Progenitor cell of endocrine pancreas (in vitro differentiated cells): ENCODE results near the gene UVRAG. TPM values are rescaled to one million over a fixed set of nuclear protein-coding genes. Genes with fewer than 3 reads are reported as not detected.

Experiments used
- DNase-seq: peaks from one replicate; pipeline ENCODE4 v3.0.0; 2021; ENCODE audit warnings: low spot score; ENCODE audit not compliant: unreplicated experiment
- H3K27ac Mint-ChIP-seq: 2 replicates; pipeline ENCODE4 v1.8.0; 2021; ENCODE audit warnings: mild to moderate bottlenecking, moderate library complexity, mixed read lengths
- H3K27me3 Mint-ChIP-seq: 2 replicates; pipeline ENCODE4 v1.8.0; 2021; ENCODE audit warnings: mixed read lengths
- H3K36me3 Mint-ChIP-seq: 2 replicates; pipeline ENCODE4 v1.8.0; 2022; ENCODE audit warnings: mixed read lengths; ENCODE audit not compliant: insufficient read depth
- H3K4me1 Mint-ChIP-seq: 2 replicates; pipeline ENCODE4 v1.8.0; 2021; ENCODE audit warnings: low read depth, mixed read lengths
- H3K4me3 Mint-ChIP-seq: 2 replicates; pipeline ENCODE4 v1.8.0; 2021; ENCODE audit warnings: low read depth, mild to moderate bottlenecking, moderate library complexity, mixed read lengths
- H3K9me3 Mint-ChIP-seq: 2 replicates; pipeline ENCODE4 v1.8.0; 2021; ENCODE audit warnings: low read depth, mixed read lengths
- total RNA-seq: library from RNA; stranded (reverse); gene quantifications from 2 replicates; pipeline ENCODE4 v1.2.1, GENCODE V29; 2021
- TF ChIP-seq, protein P1 (sequence below): fragments of 200-600 bp; sonication (generic); IDR thresholded peaks from one replicate; pipeline ENCODE4 v1.5.0; 2021; ENCODE audit warnings: antibody characterized with exemption, mild to moderate bottlenecking; ENCODE audit not compliant: unreplicated experiment

UVRAG gene
- total RNA-seq, 1 donor from 2014 or later = 25.7 TPM

DNA sequence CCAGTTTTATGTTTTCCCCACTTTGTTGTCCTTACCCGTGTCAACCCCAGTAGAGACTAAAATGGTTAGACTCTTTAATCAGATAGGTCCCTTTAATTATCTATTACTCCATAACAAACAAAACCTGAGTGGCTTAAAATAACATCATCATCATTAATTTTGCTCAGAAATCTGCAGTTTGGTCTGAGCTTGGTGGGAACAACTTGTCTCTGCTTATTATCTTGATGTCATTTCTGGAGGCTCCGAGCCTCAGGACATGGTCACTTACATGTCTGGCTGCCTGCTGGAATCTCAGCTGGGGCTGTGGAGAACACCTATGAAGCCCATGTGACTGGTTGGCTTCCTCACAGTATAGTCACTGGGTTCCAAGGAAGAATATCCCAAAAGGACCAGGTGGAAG lies 26.7 kb downstream of the UVRAG start:
- TF ChIP-seq, protein P1, sequence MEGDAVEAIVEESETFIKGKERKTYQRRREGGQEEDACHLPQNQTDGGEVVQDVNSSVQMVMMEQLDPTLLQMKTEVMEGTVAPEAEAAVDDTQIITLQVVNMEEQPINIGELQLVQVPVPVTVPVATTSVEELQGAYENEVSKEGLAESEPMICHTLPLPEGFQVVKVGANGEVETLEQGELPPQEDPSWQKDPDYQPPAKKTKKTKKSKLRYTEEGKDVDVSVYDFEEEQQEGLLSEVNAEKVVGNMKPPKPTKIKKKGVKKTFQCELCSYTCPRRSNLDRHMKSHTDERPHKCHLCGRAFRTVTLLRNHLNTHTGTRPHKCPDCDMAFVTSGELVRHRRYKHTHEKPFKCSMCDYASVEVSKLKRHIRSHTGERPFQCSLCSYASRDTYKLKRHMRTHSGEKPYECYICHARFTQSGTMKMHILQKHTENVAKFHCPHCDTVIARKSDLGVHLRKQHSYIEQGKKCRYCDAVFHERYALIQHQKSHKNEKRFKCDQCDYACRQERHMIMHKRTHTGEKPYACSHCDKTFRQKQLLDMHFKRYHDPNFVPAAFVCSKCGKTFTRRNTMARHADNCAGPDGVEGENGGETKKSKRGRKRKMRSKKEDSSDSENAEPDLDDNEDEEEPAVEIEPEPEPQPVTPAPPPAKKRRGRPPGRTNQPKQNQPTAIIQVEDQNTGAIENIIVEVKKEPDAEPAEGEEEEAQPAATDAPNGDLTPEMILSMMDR = no peak

DNA sequence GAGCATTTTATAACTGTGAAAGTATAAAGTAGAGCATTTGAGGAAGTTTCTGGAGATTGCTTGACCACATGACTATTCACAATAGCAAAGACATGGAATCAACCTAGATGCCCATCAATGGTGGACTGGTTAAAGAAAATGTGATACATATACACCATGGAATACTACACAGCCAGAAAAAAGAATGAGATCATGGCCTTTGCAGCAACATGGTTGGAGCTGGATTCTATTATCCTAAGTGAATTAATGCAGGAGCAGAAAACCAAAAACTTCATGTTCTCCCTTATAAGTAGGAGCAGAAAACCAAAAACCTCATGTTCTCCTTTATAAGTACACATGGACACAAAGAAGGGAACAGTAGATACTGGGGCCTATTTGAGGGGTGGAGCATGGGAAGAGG lies 30.3 kb downstream of the UVRAG start:
- DNase-seq = no peak
- peaks cover 10% of the 10 kb centered on the region for H3K4me1 Mint-ChIP-seq
- no peaks in the 10 kb centered on the region for H3K9me3 Mint-ChIP-seq
- no peak overlapping the region for H3K4me3 Mint-ChIP-seq
- peaks cover 1% of the 10 kb centered on the region for H3K36me3 Mint-ChIP-seq
- no peaks in the 10 kb centered on the region for H3K27me3 Mint-ChIP-seq
- TF ChIP-seq, protein P1 = no peak
- no peak overlapping the region for H3K27ac Mint-ChIP-seq

More for the DNA sequence above, 26.7 kb downstream of the UVRAG start:
- no peak overlapping the region for H3K27ac Mint-ChIP-seq
- no peaks in the 10 kb centered on the region for H3K27me3 Mint-ChIP-seq
- no peak overlapping the region for H3K4me3 Mint-ChIP-seq
- no peaks in the 10 kb centered on the region for H3K9me3 Mint-ChIP-seq
- H3K36me3 Mint-ChIP-seq = peaks cover 1% of the 10 kb centered on the region
- H3K4me1 Mint-ChIP-seq = peaks cover 21% of the 10 kb centered on the region
- no peak for DNase-seq

DNA sequence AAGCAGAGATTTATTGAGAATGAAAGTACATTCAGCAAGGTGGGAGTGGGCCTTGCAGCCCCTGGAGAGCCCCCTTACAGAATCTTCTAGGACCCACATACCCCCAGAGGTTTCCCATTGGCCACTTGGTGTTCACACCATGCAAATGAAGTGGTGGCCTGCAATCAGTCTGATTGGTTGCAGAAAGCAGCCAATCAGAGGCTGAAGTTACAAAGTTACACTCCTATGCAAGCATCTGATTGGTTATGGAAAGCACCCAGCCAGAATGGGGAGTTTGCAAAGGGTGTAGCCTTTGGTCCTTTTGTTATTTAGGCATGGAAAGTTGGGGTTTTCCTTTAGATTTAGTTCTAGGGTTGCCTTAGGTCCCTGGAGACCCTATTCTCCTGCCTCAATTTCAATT lies 34.9 kb downstream of the UVRAG start:
- Mint-ChIP-seq H3K27ac (no peak overlapping the region), H3K9me3 (no peaks in the 10 kb centered on the region), H3K4me1 (no peaks in the 10 kb centered on the region), H3K36me3 (peaks cover 5% of the 10 kb centered on the region), H3K4me3 (no peak overlapping the region), H3K27me3 (no peaks in the 10 kb centered on the region)
- TF ChIP-seq, protein P1 = no peak
- DNase-seq = no peak

DNA sequence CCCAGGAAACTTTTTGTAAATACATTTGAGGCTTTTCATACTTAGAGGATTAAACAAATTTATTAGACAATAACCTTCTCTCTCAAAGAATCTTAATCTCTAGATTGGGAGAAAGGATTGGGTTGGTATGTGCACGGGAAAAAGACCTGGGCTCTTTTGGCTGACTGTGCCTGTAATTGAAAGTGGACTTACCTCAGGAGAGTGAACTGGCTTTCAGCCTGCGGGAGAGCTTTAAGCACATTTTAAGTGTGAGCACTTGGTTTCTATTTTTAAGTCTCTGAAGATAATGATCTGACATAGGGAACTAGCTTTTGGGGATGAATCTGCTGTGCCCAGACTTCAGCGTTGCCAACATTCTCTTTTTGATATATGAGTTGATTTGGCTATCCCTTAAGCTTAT lies 35.8 kb downstream of the UVRAG start:
- TF ChIP-seq, protein P1 = no peak
- H3K4me3 Mint-ChIP-seq = no peak overlapping the region
- H3K9me3 Mint-ChIP-seq = peaks cover 3% of the 10 kb centered on the region
- H3K27me3 Mint-ChIP-seq = no peaks in the 10 kb centered on the region
- DNase-seq = no peak
- no peaks in the 10 kb centered on the region for H3K4me1 Mint-ChIP-seq
- H3K36me3 Mint-ChIP-seq = peaks cover 10% of the 10 kb centered on the region
- H3K27ac Mint-ChIP-seq = peak overlapping the region; percentile 17

DNA sequence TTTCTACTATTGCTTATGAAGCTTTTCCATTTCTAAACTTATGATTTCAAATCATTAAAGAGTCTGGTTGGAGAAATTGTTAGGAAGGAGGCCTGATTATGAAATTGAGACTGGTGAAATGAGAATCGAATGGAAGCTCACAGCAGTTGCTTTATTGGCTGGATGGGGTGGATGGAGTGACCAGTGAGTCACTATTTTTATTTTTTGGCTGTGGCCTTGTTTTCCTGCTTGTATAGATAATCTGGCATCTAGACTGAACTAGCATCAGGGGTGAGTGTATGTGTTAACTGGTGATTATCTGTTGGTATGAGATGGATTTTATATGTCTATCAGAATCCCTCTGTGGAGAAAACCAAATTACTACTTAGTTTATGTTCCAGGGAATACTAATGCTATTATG lies 36.2 kb downstream of the UVRAG start:
- TF ChIP-seq, protein P1 = no peak
- H3K36me3 Mint-ChIP-seq = peaks cover 12% of the 10 kb centered on the region
- no peaks in the 10 kb centered on the region for H3K4me1 Mint-ChIP-seq
- H3K27ac Mint-ChIP-seq = peak overlapping the region; percentile 17
- H3K27me3 Mint-ChIP-seq = no peaks in the 10 kb centered on the region
- no peak for DNase-seq
- H3K9me3 Mint-ChIP-seq = peaks cover 3% of the 10 kb centered on the region
- H3K4me3 Mint-ChIP-seq = no peak overlapping the region
